Loucy (cell line): ENCODE measurements around the gene RPS6KA5.

ENCODE experiments used
- H2AFZ ChIP-seq: fragments of 200-600 bp; sonication (generic); 2 replicates; pipeline ENCODE4 v1.6.0; 2016; ENCODE audit warnings: antibody characterized with exemption, mild to moderate bottlenecking, low read length, moderate library complexity
- H3F3A ChIP-seq: fragments of 200-600 bp; 2 replicates; pipeline ENCODE4 v1.6.0; 2016; ENCODE audit warnings: antibody characterized with exemption, low read depth, mild to moderate bottlenecking
- H3K27me3 ChIP-seq: fragments of 200-600 bp; sonication (generic); 2 replicates; pipeline ENCODE4 v1.6.1; 2014; ENCODE audit warnings: low read length, mild to moderate bottlenecking; ENCODE audit not compliant: insufficient read depth, poor library complexity, severe bottlenecking
- H3K36me3 ChIP-seq: fragments of 200-600 bp; sonication (generic); 2 replicates; pipeline ENCODE4 v1.6.1; 2016; ENCODE audit warnings: low read length; ENCODE audit not compliant: insufficient read depth
- H3K4me1 ChIP-seq: fragments of 200-600 bp; sonication (generic); 2 replicates; pipeline ENCODE4 v1.5.1; 2014; ENCODE audit warnings: low read length, mild to moderate bottlenecking; ENCODE audit not compliant: insufficient read depth, poor library complexity, severe bottlenecking
- H3K4me2 ChIP-seq: fragments of 200-600 bp; sonication (generic); 2 replicates; pipeline ENCODE4 v1.6.0; 2014; ENCODE audit warnings: antibody characterized with exemption, low read length, low read depth, mild to moderate bottlenecking; ENCODE audit not compliant: poor library complexity, severe bottlenecking
- H3K4me3 ChIP-seq: fragments of 200-600 bp; sonication (generic); 2 replicates; pipeline ENCODE4 v1.5.1; 2014; ENCODE audit warnings: low read length, mild to moderate bottlenecking, mixed read lengths; ENCODE audit not compliant: poor library complexity, severe bottlenecking
- H3K79me2 ChIP-seq: fragments of 200-600 bp; sonication (generic); 2 replicates; pipeline ENCODE4 v1.6.1; 2014; ENCODE audit warnings: low read length; ENCODE audit not compliant: insufficient read depth
- H3K9ac ChIP-seq: fragments of 200-600 bp; sonication (generic); 2 replicates; pipeline ENCODE4 v1.6.0; 2014; ENCODE audit warnings: mild to moderate bottlenecking, low read depth, low read length, moderate library complexity; ENCODE audit not compliant: poor library complexity, severe bottlenecking
- H3K9me2 ChIP-seq: fragments of 200-600 bp; sonication (generic); replicated peaks from 2 replicates; pipeline ENCODE4 v1.6.1; 2016; ENCODE audit warnings: low read depth, low read length, mixed read lengths
- H3K9me3 ChIP-seq: fragments of 200-600 bp; sonication (generic); 2 replicates; pipeline ENCODE4 v1.6.1; 2014; ENCODE audit warnings: mild to moderate bottlenecking, antibody characterized with exemption, low read length, low read depth; ENCODE audit not compliant: insufficient read depth
- H4K20me1 ChIP-seq: fragments of 200-600 bp; sonication (generic); 2 replicates; pipeline ENCODE4 v1.6.0; 2014; ENCODE audit warnings: antibody characterized with exemption, low read length, mild to moderate bottlenecking; ENCODE audit not compliant: insufficient read depth, poor library complexity, severe bottlenecking
- CTCF ChIP-seq: fragments of 200-600 bp; sonication (generic); conservative IDR thresholded peaks from 2 replicates; pipeline ENCODE4 v1.5.1; 2014; ENCODE audit warnings: mild to moderate bottlenecking, antibody characterized with exemption, low read length
- EZH2phosphoT487 ChIP-seq: fragments of 200-600 bp; IDR thresholded peaks from 2 replicates; pipeline ENCODE4 v1.6.1; 2018; ENCODE audit warnings: antibody characterized with exemption, mild to moderate bottlenecking, moderate library complexity, borderline replicate concordance

Gene RPS6KA5

GRCh38 chr14:91062600-91062999 lies 2.2 kb upstream of the RPS6KA5 start:
- Histone ChIP-seq H3K36me3 (no peaks in the 10 kb centered on the region), H3K9me2 (no peaks in the 10 kb centered on the region), H3K27me3 (no peaks in the 10 kb centered on the region), H3K9me3 (no peaks in the 10 kb centered on the region), H3K4me3 (peak overlapping the region; percentile 76), H3K4me2 (peak overlapping the region; percentile 88), H3K4me1 (peaks cover 51% of the 10 kb centered on the region), H3K79me2 (peaks cover 41% of the 10 kb centered on the region), H2AFZ (peak overlapping the region; percentile 58; the same call in 1 of the 2 replicates), H4K20me1 (peaks cover 13% of the 10 kb centered on the region), H3F3A (peaks cover 19% of the 10 kb centered on the region), H3K9ac (peak overlapping the region; percentile 81)
- no peak for TF ChIP-seq CTCF
- TF ChIP-seq EZH2phosphoT487, result no peak

DNA sequence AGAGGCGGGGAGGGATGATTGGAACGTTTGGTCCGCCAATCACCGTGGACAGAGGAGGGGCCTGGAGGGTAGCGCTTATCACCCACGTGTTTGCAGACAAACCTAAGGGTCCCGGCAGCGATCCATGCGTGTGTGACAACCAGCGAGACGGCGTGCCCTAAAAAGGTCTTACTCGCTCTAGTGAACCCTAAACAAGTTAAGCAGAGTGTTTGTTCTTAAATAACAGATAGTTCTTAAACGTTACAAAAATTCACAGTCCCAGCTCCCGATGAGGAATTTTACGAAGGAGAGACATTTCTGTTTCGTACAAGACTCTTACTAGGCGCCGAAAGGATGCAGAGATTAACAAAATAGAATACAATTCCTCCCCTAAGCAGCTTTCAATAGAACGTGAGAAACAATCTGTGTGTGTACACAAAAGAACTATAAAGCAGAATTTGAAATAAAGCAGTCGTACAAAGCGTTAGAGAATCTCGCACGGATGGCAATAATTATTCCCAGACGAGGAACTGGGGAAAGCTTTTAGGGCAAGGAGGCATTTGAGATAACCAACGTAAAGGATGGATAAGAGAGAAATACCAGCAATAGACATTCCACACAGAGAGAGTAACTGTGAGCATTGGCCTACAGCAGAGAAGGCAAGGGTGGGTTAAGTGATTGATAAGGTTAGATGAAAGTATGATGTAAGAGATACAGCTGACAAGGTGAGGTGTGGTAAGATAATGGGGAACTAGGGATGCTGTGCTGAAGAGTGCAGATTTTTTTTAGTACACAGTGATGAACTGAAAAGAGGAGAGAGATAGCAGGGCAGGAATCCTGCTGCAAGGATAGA lies 831 bp upstream of the RPS6KA5 start:
- no peak overlapping the region for H2AFZ ChIP-seq
- H3K9me3 ChIP-seq, result no peaks in the 10 kb centered on the region
- peaks cover 50% of the 10 kb centered on the region for H3K4me1 ChIP-seq

DNA sequence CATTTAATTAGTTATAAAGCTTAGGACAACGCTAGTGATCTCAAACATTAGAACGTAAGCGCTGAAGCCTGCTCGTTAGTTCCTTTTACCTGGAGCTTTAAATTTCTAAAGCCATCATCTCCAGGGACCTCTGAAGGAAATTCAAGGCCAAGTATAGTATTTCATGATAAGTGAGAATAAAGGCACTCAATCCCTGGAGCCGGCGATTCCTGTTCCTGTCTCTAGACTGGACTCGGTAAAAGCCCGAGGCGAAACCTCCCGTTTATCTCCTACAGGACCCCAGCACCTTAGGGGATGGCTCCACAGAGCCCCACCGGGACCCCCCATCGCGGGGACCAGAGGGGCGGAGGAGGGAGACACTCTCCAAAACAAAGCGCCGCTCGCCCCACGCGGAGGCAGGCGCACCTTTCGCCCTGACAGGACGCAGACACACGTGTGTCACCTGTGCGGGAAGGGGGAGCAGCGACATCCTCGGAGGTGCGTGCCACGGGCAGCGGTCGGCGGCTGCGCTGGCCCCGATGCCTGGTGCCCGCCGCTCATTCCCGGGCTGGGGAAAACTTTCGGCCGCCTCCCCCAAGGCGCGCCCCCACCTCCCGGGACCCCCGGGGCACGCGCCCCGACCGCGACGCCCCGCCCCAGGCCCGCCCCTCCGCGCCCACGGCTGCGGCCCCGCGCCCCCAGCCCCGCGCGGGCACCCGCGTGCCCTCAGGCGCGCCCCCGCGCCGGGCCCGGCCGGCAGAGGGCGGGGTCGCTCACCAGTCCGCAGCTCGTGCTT lies 678 bp downstream of the RPS6KA5 start:
- Histone ChIP-seq H3K4me3 (peak overlapping the region; percentile 94), H2AFZ (0 out of 2 replicates have a peak overlapping the region, but pooled peaks have one; percentile 60), H3K4me1 (peaks cover 65% of the 10 kb centered on the region), H3K9me3 (no peaks in the 10 kb centered on the region), H3K9ac (peak overlapping the region; percentile 94), H3K9me2 (no peaks in the 10 kb centered on the region), H3K36me3 (no peaks in the 10 kb centered on the region), H4K20me1 (peaks cover 21% of the 10 kb centered on the region), H3K27me3 (no peaks in the 10 kb centered on the region), H3K4me2 (peak overlapping the region; percentile 98), H3F3A (peaks cover 23% of the 10 kb centered on the region), H3K79me2 (peaks cover 61% of the 10 kb centered on the region)
- TF ChIP-seq EZH2phosphoT487 (no peak), CTCF (no peak)

More for the DNA sequence above, 831 bp upstream of the RPS6KA5 start:
- no peaks in the 10 kb centered on the region for H3K27me3 ChIP-seq
- H3K79me2 ChIP-seq, result peaks cover 54% of the 10 kb centered on the region
- peaks cover 15% of the 10 kb centered on the region for H4K20me1 ChIP-seq
- peaks cover 19% of the 10 kb centered on the region for H3F3A ChIP-seq
- peak overlapping the region; percentile 80 for H3K4me2 ChIP-seq
- no peaks in the 10 kb centered on the region for H3K36me3 ChIP-seq
- H3K4me3 ChIP-seq, result peak overlapping the region; percentile 70
- H3K9me2 ChIP-seq, result no peaks in the 10 kb centered on the region
- TF ChIP-seq CTCF, result no peak
- no peak for TF ChIP-seq EZH2phosphoT487
- H3K9ac ChIP-seq, result peak overlapping the region; percentile 61
